Measurements from ENCODE around the gene SMYD3.
"Not testable (repeated sequence)": the region's sequence is repeated elsewhere in the genome, so short reads cannot be mapped to it uniquely, and the experiment has no call there.

The SMYD3 gene

GRCh38 chr1:245771511-245772281 lies 735.4 kb downstream of the SMYD3 start:
- no peak for DNase-seq (ENCODE audit: insufficient read length, low spot score)
- no peak for FAIRE-seq

GRCh38 chr1:245770156-245770555 lies 736.9 kb downstream of the SMYD3 start:
- DNase-seq (ENCODE audit: insufficient read length, low spot score) (no peak), FAIRE-seq (no peak)

GRCh38 chr1:245768596-245768995 lies 738.5 kb downstream of the SMYD3 start:
- FAIRE-seq (no peak), DNase-seq (ENCODE audit: insufficient read length, low spot score) (no peak)

- DNase-seq (ENCODE audit: insufficient read length, low spot score): no peak
- no peak for FAIRE-seq
These were observed 741.7 kb downstream of the SMYD3 start for GRCh38 chr1:245765230-245766000.

DNA sequence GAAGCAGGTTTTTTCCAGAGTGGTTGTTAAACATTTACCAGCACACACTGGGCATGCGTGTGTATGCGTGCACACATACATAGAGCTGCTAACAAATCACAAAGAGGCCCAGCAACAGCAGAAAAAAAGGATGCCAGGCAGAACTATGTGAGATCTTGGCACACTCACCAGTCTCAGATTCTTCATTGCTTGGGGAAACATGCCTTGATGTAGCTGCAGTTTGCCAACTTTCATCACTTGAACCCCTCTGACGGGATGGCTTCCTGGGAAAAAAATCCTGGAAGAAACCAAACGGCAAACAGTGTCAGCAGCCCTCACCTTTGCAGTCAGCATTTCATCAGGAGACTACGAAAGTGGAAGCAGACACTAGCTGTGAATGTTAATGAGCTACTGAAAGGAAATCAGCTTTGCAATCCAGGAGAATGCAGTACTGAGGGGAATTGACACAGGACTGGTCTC lies 743.2 kb downstream of the SMYD3 start:
- no peak for FAIRE-seq
- DNase-seq (ENCODE audit: insufficient read length, low spot score): no peak

GRCh38 chr1:245762396-245762910 lies 744.6 kb downstream of the SMYD3 start:
- FAIRE-seq: no peak
- no peak for DNase-seq (ENCODE audit: insufficient read length, low spot score)

GRCh38 chr1:245760301-245760700 lies 746.8 kb downstream of the SMYD3 start:
- DNase-seq (ENCODE audit: insufficient read length, low spot score) (no peak), FAIRE-seq (no peak)

DNA sequence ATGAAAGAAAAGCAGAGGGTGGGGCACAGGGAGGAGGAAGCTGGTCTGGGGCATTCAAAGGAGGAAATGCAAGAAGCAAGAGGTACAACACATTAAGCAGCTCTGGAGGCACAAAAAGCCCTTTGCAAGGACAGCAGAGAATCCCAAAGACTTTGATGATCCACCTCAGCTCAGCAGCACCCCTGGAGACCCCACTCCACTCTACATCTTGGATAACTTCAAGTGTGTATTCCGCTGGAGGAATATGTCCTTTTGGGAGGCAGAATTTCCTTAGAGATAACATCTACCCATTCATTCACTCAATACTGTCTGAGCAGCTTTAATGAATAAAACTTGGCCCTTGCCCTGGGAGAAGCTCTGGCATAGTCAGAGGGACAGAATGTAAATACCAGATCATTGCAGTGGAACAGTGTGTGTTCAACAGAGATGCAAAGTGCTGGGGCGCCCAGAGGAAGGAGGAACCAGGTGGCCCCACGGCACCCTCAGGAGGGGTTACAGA lies 752.6 kb downstream of the SMYD3 start:
- FAIRE-seq (no peak), DNase-seq (ENCODE audit: insufficient read length, low spot score) (no peak)

GRCh38 chr1:245753807-245754206 lies 753.3 kb downstream of the SMYD3 start:
- FAIRE-seq (no peak), DNase-seq (ENCODE audit: insufficient read length, low spot score) (no peak)

DNA sequence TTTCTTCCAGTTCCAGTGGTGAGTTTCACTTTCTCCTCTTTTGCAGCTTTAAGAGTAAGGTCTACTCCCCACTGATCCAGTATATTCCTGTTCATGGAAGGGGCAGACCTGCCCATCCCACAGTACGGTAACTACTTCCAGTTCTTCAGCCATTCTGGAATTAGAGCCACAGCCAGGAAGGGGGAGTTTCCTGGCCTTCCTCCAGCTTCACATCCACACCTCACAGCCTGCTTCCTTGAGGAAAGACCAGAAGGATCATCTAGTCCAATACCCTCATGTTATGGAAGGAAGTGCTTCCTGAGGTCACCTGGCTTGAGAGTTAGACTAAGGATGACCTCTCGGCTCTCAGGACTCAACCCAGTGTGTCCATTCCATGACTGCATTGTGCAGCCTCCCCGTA lies 754.5 kb downstream of the SMYD3 start:
- DNase-seq (ENCODE audit: insufficient read length, low spot score) (no peak), FAIRE-seq (no peak)

DNA sequence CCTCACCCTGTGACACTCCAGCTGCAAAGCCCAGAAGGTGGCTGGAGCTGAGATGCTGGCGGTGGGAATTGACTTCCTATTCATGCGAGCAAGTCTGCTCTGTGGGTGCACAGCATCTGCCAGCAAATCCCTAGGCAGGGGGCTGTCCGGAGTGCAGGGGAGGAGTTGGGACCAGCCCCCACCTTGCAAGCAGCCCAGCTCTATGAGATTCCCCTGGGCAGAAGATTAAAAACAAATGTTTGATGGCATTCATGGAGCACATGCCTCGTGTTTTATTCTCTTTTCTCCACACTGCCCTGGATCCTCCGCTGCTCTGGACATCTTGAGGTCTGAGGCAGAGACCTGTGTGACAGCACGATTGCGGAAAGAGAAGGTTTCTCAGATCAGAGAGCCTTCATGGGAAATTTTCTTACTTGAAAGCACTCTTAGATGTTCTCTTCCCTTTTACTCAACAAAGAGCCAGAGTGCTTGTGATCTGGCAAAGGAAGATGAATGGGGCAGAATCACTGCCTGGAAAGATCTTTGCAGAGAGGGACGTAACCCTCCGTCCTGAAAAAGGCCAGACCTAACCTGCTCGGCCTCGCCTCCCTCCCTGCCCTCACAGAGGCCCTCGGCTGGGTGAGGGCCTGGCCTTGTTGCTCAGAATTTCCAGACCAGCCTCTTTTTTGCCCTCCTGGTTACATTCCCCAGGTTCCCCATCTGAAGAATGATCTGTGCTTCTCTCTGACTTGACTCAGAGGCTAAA lies 755.2 kb downstream of the SMYD3 start:
- FAIRE-seq: no peak
- no peak for DNase-seq (ENCODE audit: insufficient read length, low spot score)

GRCh38 chr1:245751116-245751515 lies 756.0 kb downstream of the SMYD3 start:
- no peak for DNase-seq (ENCODE audit: insufficient read length, low spot score)
- no peak for FAIRE-seq

- no peak for FAIRE-seq
- DNase-seq (ENCODE audit: insufficient read length, low spot score): no peak
These were observed 756.8 kb downstream of the SMYD3 start for GRCh38 chr1:245750261-245750660.

- FAIRE-seq (no peak), DNase-seq (ENCODE audit: insufficient read length, low spot score) (no peak)
These were observed 758.0 kb downstream of the SMYD3 start for GRCh38 chr1:245749053-245749452.

- no peak for FAIRE-seq
- DNase-seq (ENCODE audit: insufficient read length, low spot score): no peak
These were observed 758.4 kb downstream of the SMYD3 start for GRCh38 chr1:245748646-245749045.

GRCh38 chr1:245748240-245748639 lies 758.8 kb downstream of the SMYD3 start:
- FAIRE-seq: no peak
- DNase-seq (ENCODE audit: insufficient read length, low spot score): no peak

GRCh38 chr1:245742896-245743295 lies 764.2 kb downstream of the SMYD3 start:
- no peak for DNase-seq (ENCODE audit: insufficient read length, low spot score)
- FAIRE-seq: no peak

GRCh38 chr1:245740336-245740735 lies 766.7 kb downstream of the SMYD3 start:
- DNase-seq (ENCODE audit: insufficient read length, low spot score); FAIRE-seq: not testable (repeated sequence)

GRCh38 chr1:245730801-245731200 lies 776.3 kb downstream of the SMYD3 start:
- DNase-seq (ENCODE audit: insufficient read length, low spot score) (no peak), FAIRE-seq (no peak)

DNA sequence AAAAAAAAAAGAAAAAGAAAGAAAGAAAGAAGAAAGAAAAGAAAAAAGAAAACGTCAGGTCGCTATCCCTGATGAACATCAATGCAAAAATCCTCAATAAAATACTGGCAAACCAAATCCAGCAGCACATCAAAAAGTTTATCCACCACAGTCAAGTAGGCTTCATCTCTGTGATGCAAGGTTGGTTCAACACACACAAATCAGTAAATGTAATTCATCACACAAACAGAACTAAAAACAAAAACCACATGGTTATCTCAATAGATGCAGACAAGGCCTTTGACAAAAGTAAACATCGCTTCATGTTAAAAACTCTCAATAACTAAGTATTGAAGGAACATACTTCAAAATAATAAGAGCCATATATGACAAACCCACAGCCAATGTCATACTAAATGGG lies 779.0 kb downstream of the SMYD3 start:
- not testable (repeated sequence) for DNase-seq (ENCODE audit: insufficient read length, low spot score); FAIRE-seq

GRCh38 chr1:245721488-245721887 lies 785.6 kb downstream of the SMYD3 start:
- DNase-seq (ENCODE audit: insufficient read length, low spot score) (no peak), FAIRE-seq (no peak)

All from GM19239 (cell line).